Myometrial cell (primary cell): ENCODE data around the gene HUS1B. TPM values are rescaled to one million over a fixed set of nuclear protein-coding genes. Genes with fewer than 3 reads are reported as not detected.

Source experiments
- total RNA-seq: library from RNA; depleted of rRNA; stranded (reverse); fragments of >200 nt; gene quantifications from 2 replicates; pipeline ENCODE4 v1.2.3, GENCODE V29; 2015

Gene HUS1B
- not detected in 2 replicates for total RNA-seq

DNA sequence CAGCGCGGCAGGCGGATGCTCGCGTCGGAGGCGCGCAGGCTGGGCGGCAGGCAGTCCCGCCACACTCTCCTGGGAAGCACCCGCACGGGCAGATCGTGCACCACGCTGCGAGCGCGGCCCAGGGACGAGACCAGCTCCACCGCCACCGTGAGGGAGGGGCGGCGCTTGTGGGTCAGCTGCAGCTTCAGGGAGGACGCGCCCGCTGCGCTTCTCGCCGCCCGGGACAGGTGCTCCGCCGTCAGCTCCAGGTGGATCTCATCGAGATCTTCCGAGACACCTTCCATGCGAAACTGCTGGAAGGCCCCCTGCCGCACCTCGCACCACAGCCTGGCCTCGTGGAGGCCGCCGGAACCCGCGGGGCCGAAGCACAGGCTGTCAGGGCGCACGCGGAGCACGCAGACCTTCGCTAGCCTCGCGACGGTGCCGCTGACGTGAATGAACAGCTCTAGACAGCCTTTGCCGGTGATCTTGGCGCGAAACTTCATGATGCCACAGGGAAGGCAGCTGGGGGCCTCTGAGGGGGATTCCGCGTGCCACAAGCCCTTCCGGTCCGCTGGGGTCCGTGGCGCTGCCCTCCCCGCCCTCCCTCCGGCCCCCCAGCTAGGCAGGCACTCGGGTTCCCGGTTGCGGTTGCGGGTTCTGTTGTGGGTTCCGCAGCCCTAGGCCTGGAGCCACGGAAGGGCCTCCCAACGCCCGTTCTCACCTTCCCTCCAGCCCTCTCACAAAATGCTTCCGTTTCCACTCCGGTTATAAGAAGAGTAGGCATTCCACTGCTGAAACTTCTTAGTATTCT lies at the start of gene HUS1B:
Gene HUS1B, minus strand, starts transcription at position 641 of the 793 bp plus-strand sequence. Its CDS starts 156 bp downstream, at position 485.

DNA sequence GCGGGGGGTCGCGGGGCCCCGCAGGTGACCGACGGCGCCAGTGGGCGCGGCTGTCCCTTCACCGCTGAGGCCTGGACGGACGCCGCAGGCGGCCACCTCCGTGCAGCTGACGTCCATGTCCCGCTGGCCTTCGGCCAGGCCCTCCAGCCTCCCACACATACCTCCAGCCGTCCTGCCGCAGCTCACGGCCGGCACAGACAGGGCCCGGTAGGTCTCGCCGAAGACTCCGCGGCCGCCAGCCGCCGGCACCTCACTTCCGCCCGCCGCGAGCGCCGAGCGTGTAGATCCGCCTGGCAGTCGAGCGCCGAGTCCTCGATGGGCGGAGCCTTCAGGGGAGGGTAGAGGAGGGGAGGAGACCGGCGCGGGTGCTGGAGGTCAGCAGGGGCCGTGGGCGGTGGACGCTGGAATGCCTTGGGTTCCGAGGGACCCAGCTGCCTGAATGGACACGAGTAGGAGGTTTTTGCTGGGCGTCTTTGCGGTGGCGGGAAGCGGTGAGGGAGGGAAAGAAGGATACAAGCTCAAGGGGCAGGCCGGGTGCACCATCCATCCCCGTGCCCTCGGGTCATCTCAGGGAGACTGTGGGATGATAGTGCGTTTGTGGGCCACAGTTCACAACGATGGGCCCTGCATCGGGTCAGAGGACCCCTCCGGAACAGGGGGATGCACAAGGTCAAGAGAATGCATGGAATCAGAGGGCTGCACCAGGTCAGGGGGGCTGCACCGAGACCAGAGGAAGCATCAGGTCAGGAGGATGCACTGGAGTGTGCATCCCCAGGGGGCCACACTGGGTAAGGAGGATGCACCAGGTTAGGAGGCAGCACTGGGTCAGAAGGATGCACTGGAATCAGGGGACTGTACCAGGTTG lies 36.2 kb upstream of the HUS1B start, which contains the start of gene EXOC2:
Gene EXOC2, minus strand, starts transcription at position 282 of the 865 bp plus-strand sequence. CDS start 55,321 bp downstream, outside the sequence.

Other genes starting within 250 kb of the HUS1B start
- 17.3 and 19.0 TPM in 2 replicates for gene EXOC2, start 36.0 kb upstream of the HUS1B start, total RNA-seq